ENCODE data around the gene IGIP. TPM values are rescaled to one million over a fixed set of nuclear protein-coding genes. Genes with fewer than 3 reads are reported as not detected.

IGIP gene
- total RNA-seq, 4 donors from 2014 or later = 6.1 to 16.5 (median 11.6) TPM

- Histone ChIP-seq H3K4me3 (no peak overlapping the region), H3K27me3 (no peaks in the 10 kb centered on the region), H3K9me3 (peaks cover 3% of the 10 kb centered on the region), H3K36me3 (no peaks in the 10 kb centered on the region), H3K27ac (no peak overlapping the region), H3K4me1 (no peaks in the 10 kb centered on the region)
- TF ChIP-seq POLR2AphosphoS5 (IDR thresholded peaks at IDR 0.05) = no peak
- no peak for TF ChIP-seq CTCF (IDR thresholded peaks at IDR 0.05)
- no peak for DNase-seq (ENCODE audit: low spot score in 2 of 2)
- WGBS = 28% methylated on average over 4 of the region's 4 CpGs
Measured at GRCh38 chr5:140084541-140084940, 41.2 kb upstream of the IGIP start.

- 82% methylated on average over 1 of the region's 1 CpG for WGBS
- no peaks in the 10 kb centered on the region for H3K36me3 ChIP-seq
- DNase-seq (ENCODE audit: low spot score in 2 of 2) = no peak
- no peak overlapping the region for H3K27ac ChIP-seq
- H3K27me3 ChIP-seq = no peaks in the 10 kb centered on the region
- no peaks in the 10 kb centered on the region for H3K4me1 ChIP-seq
- no peak overlapping the region for H3K4me3 ChIP-seq
- peaks cover 4% of the 10 kb centered on the region for H3K9me3 ChIP-seq
- TF ChIP-seq CTCF (IDR thresholded peaks at IDR 0.05) (no peak), EP300 (IDR thresholded peaks at IDR 0.05) (no peak), POLR2A (IDR thresholded peaks at IDR 0.05) (no peak), POLR2AphosphoS5 (IDR thresholded peaks at IDR 0.05) (no peak)
Measured at GRCh38 chr5:140090251-140090650, 35.5 kb upstream of the IGIP start.

- no peaks in the 10 kb centered on the region for H3K4me1 ChIP-seq
- H3K9me3 ChIP-seq = peaks cover 4% of the 10 kb centered on the region
- no peak overlapping the region for H3K27ac ChIP-seq
- WGBS = 47% methylated on average over 1 of the region's 1 CpG
- TF ChIP-seq POLR2A (IDR thresholded peaks at IDR 0.05) (no peak), EP300 (IDR thresholded peaks at IDR 0.05) (no peak), POLR2AphosphoS5 (IDR thresholded peaks at IDR 0.05) (no peak), CTCF (IDR thresholded peaks at IDR 0.05) (no peak)
- no peak overlapping the region for H3K4me3 ChIP-seq
- no peaks in the 10 kb centered on the region for H3K27me3 ChIP-seq
- DNase-seq (ENCODE audit: low spot score in 2 of 2) = no peak
- H3K36me3 ChIP-seq = no peaks in the 10 kb centered on the region
Measured at GRCh38 chr5:140093179-140093578, 32.6 kb upstream of the IGIP start.

GRCh38 chr5:140093866-140094265, 31.9 kb upstream of the IGIP start:
- no peak overlapping the region for H3K27ac ChIP-seq
- DNase-seq (ENCODE audit: low spot score in 2 of 2) = no peak
- no peaks in the 10 kb centered on the region for H3K27me3 ChIP-seq
- no peaks in the 10 kb centered on the region for H3K4me1 ChIP-seq
- H3K36me3 ChIP-seq = no peaks in the 10 kb centered on the region
- no peak for TF ChIP-seq EP300 (IDR thresholded peaks at IDR 0.05)
- no peak for TF ChIP-seq POLR2AphosphoS5 (IDR thresholded peaks at IDR 0.05)
- no peak for TF ChIP-seq POLR2A (IDR thresholded peaks at IDR 0.05)
- H3K4me3 ChIP-seq = no peak overlapping the region
- WGBS = 87% methylated on average over 1 of the region's 1 CpG
- H3K9me3 ChIP-seq = peaks cover 4% of the 10 kb centered on the region

GRCh38 chr5:140094889-140095288, 30.8 kb upstream of the IGIP start:
- Histone ChIP-seq H3K27ac (no peak overlapping the region), H3K36me3 (no peaks in the 10 kb centered on the region), H3K27me3 (no peaks in the 10 kb centered on the region), H3K4me1 (no peaks in the 10 kb centered on the region), H3K4me3 (no peak overlapping the region), H3K9me3 (no peaks in the 10 kb centered on the region)
- no peak for TF ChIP-seq CTCF (IDR thresholded peaks at IDR 0.05)
- TF ChIP-seq POLR2AphosphoS5 (IDR thresholded peaks at IDR 0.05) = no peak
- no peak for TF ChIP-seq EP300 (IDR thresholded peaks at IDR 0.05)
- no peak for TF ChIP-seq POLR2A (IDR thresholded peaks at IDR 0.05)
- no peak for DNase-seq (ENCODE audit: low spot score in 2 of 2)

- H3K27ac ChIP-seq = no peak overlapping the region
- no peaks in the 10 kb centered on the region for H3K27me3 ChIP-seq
- TF ChIP-seq POLR2A (IDR thresholded peaks at IDR 0.05) = no peak
- TF ChIP-seq EP300 (IDR thresholded peaks at IDR 0.05) = no peak
- no peak for TF ChIP-seq POLR2AphosphoS5 (IDR thresholded peaks at IDR 0.05)
- no peak for TF ChIP-seq CTCF (IDR thresholded peaks at IDR 0.05)
- 100% methylated on average over 1 of the region's 1 CpG for WGBS
- no peaks in the 10 kb centered on the region for H3K36me3 ChIP-seq
- no peak for DNase-seq (ENCODE audit: low spot score in 2 of 2)
- no peaks in the 10 kb centered on the region for H3K9me3 ChIP-seq
- no peak overlapping the region for H3K4me3 ChIP-seq
- H3K4me1 ChIP-seq = peaks cover 3% of the 10 kb centered on the region
Measured at GRCh38 chr5:140101179-140101578, 24.6 kb upstream of the IGIP start.

All from suprapubic skin (tissue), 4 donors.